Inflammatory macrophage treated with lipopolysaccharide for 4 hours (primary cell): ENCODE data around the gene PPP1R27.

Experiments used
- DNase-seq: peaks from one replicate; pipeline ENCODE4 v3.0.0-alpha.2; 2020

PPP1R27 gene

DNA sequence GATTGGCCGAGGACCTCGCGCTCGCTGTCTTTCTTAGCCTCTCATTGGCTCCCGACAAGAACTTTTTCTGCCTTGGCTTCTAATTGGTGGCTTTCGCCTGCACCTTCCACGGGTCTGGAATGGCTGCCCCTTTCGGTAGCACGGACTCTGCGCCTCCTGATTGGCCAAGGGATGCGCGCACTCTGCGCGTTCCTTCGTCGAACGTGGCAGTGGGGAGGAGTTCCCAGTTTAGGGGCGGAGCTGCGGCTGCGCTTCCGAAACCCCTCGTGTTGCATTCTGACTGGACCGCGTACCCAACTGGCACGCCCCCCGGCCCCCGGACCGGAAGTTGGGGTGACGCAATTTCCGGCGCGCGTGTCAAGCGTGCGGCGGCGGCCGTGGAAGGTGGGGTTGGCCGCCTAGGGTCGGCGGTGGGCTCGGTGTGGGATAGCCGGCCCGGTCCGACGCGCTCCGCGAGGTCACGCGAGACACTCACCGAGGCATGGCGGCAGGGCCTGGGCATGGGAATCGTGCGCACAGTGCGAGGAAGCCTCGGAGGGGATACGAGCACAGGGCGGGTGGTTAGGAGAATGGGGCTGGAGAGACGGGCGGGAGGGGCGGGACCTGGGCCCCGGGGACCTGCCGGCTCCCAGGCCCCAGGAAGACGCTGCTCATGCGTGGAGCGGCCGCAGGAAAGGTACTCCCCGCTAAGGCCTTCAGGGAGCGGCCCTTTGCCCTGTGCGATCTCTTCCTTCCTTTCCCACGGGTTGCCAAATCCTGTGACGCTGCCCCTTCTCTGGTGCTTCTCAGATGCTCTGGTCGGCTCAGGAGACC is 26.1 kb upstream of the PPP1R27 start:
- DNase-seq: peak; percentile 100

DNA sequence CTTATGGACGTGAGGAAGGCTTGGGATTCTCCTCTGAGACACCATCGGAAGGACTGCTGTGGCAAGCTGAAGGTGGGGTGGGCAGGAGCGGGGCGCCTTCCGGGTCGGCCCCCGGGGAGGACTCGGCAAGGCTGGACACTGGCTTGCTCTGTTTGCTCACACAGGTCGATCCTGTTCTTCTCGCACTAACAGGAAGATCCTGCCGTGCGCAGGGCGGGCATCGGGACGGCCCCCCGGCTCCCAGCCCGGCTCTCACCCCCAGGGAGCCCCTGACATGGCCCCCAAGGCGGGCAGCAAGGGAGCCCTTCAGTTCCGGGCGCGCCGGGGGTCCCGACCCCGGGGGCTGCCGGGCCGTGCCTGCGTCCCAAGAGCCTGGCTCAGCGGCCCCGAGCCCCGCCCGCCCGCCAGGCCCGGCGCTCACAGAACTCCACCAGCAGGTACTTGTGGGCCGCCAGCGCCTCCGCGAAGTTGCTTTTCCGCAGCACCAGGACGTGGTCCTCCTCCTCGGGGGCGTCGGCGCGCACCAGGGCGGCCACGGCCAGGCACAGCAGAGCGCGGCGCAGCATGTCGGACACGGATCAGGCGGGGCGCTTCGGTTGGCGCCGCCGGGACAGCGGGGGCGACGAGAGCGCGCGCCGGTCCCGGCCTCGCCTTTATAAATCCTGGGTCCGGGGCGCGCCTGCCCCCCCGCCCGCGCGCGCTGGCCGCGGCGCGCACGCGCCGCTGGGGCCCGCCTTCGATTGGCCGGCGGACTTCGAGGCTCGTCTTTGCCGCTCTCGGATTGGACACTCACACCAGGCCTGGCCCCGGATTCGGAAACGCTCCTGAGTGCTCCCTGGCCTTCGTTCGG is 25.3 kb upstream of the PPP1R27 start, which contains the start of gene P4HB:
Gene P4HB, minus strand, starts transcription at position 630 of the 850 bp plus-strand sequence. Its CDS starts 64 bp downstream, at position 566.
- DNase-seq: peak; percentile 24

DNA sequence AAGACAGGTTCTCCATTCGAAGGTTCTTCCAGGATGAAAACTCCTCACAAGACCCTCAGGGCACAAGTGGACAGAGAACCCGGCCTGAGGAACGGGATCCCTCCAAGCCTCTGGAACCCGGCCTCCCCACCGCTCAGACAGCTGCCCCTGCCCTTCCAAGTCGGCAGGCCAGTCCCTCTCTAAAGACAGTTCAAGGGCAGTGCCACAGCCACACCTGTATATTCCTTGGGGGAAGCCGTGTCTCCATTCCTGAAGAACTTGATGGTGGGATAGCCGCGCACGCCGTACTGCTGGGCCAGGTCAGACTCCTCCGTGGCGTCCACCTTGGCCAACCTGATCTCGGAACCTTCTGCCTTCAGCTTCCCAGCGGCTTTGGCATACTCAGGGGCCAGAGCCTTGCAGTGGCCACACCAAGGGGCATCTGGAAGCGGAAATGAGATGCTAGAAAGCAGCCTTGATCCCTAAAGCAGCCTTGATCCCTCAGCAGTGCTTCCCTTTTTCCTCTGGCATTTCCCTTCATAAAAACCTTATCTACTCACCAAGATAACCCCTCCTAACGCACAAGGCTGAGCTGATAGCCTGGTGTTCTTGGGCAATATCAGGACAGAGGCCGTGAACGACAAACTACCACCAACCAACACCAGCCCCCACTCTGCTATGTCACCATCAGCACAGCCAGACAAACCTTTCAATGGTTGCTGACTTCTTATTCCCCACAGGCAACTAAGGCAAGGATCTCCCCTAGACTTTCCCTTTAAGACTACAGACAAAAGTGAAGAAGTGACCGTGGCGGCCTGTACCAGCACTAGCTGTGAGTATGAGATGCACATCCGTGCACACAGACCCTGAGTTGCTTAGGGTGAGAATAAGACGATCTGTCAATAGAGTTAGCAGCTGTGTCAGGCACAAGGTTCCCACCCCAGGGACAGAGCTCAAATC is 24.4 kb upstream of the PPP1R27 start:
- DNase-seq: peak; percentile 28

DNA sequence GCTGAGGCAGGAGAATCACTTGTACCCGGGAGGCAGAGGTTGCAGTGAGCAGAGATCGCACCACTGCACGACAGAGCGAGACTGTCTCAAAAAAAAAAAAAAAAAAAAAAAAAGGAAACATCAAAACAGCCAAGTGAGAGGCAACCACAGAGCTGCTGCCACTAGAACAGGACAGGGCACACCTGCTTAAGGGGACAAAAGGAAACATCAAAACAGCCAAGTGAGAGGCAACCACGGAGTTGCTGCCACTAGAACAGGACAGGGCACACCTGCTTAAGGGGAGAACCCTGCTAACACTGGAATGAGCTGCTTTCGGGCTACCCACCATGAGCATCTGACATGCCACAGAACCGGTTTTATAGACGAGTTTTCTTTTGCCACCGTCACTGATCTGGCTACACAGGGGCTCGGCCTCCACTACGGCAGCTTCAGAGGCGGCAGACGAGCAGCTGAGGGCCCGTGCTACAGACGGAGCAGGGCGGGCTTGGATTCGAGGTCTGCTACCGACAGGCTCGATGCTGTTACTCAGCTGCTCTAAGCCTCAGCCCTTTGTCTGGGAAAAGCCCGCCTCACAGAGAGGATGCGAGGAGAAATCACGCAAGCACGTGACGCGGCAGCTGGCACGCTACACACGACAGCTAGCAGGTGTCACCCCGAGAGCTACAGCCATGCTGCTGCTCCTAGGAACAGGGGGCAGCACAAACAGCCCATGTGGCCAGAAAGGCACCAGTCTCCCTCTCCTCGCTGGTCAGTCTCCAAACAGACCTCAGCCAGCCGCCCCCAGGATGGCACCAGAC is 23.5 kb upstream of the PPP1R27 start:
- no peak for DNase-seq

DNA sequence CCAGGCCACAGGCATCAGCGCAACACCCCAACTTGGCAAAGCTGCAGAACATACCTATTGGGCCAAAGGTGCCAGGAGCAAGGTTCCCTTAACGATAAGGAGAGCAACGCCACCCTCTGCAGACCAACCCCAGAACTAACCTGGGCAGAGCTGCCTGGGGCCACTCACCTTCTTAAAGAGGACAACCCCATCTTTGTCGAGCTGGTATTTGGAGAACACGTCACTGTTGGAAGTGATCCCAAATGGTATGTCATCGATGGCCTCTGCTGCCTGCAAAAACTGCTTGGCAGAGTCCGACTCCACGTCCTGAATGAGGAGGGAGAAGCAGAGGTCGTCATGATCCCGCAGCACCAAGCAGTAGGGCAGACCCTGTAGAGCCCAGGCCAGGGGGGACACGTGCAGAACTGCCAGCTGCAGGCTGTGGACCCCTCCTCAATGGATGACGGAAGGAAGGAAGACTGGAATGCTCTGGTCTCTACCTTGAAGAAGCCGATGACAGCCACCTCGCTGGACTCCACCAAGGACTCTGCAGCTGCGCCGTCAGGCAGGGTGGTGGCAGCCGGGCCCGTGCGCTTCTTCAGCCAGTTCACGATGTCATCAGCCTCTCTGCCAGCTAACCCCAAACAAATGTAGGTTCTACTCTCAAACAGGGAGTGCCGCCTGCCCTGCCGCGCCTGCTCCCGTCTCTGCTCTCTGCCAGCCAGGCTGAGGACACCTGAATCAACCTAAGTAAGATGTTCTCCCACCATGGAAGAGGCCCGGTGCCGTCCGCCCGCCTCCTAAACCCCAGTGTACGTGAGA is 20.3 kb upstream of the PPP1R27 start:
- no peak for DNase-seq

- no peak for DNase-seq
Measured at GRCh38 chr17:81852237-81852636, 17.4 kb upstream of the PPP1R27 start.

- DNase-seq: no peak
Measured at GRCh38 chr17:81851423-81851822, 16.6 kb upstream of the PPP1R27 start.

- no peak for DNase-seq
Measured at GRCh38 chr17:81849457-81849856, 14.6 kb upstream of the PPP1R27 start.

- DNase-seq: no peak
Measured at GRCh38 chr17:81846743-81847689, 12.2 kb upstream of the PPP1R27 start.

DNA sequence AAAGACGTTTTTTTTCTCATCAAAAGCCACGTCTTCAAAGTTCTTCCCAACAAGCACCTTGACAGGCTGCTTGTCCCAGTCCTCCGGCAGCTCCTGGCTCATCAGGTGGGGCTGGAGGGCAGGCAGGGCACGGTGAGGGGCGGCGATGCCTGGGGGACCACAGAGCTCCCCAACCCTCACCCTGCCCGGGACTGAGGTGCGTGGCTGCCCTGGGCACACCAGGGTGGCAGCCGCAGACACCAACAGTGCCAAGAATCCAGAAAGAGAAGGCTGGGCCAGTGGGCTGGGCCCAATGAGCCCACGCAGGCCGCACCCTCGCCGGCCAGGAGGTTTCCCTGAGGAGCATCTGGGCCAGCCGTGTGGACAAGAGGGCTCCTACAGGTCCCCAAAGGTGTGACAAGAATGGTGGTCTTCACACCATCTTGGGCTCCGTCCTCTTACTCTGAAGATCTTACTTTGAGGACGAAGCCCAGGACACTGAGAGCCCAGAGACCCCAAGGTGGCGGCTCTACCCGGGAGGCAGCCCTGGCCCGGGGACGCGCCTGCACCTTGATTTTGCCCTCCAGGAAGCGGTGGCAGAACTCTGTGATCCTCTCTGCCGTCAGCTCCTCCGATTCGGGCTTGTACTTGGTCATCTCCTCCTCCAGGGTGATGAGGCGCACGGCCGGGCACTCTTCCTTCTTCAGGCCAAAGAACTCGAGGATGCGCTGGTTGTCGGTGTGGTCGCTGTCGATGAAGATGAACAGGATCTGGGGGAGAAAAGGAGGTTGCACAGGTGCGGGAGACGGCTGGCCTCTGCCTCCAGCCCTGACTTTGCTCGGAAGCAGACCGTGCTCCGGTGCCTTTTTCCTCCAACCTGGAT is 11.3 kb upstream of the PPP1R27 start:
- DNase-seq: no peak

- DNase-seq: no peak
Measured at GRCh38 chr17:81845361-81845760, 10.5 kb upstream of the PPP1R27 start.

DNA sequence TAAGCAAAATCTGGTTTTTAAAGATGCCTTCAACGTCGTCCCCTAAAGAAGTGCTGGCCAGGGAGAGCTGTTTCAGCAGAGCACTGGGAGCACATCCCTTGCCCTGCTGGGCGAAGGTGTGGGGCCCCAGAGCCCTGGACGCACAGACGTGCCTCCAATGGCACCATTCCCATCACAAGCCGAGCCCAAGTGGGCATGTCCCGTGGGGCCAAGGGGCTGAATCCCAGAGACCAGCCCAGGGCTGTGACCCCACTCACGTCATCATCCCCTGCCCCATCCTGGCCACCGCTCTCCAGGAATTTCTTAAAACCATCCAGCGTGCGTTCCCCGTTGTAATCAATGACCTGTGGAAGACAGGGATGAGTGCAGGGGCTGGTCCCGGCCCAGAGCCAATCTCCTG is 10.0 kb upstream of the PPP1R27 start:
- DNase-seq: no peak

DNA sequence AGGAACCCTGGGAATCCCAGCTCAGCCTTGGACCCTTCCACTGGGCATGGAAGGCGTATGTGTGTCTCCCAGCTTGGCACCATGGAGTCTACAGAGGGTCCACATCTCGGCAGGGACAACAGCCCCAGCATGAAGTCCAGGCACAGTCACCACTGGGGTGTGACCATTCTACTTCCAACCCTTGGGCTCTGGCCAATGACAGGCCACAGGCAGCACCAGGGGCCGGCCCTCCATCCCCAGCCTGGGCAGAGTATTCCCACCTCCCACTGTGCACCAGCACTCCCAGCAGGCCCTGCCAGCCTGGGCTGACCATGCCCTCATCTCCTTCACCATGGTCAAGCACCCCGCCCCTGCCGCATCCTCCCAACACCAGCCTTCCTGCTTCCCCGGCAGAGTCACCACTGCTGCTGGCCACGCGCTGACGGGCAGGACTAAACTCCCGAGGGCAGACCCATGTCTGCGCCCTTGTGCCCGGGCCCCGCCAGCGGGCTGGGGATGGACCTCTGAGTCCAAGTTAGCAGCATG is 9.5 kb upstream of the PPP1R27 start:
- DNase-seq: no peak

GRCh38 chr17:81843713-81844326 is 9.0 kb upstream of the PPP1R27 start:
- no peak for DNase-seq

GRCh38 chr17:81842725-81843504 is 8.1 kb upstream of the PPP1R27 start:
- no peak for DNase-seq

GRCh38 chr17:81842378-81842724 is 7.5 kb upstream of the PPP1R27 start:
- no peak for DNase-seq

DNA sequence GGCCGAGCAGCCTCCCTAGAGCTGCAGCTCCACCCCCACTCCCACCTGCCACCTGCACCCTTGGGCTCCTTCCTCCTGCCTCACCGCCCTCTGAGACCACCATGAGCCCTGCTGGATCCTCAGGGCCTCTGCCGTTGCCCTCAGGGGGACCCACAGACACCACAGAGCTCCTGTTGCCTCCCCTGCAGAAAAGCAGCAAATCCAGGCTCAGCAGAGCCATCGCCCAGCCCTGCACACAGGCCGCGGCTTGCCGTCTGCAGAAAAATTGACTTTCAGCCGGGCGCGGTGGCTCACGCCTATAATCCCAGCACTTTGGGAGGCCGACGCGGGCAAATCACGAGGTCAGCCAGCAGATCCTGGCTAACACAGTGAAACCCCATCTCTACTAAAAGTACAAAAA is 7.0 kb upstream of the PPP1R27 start:
- DNase-seq: no peak
